HG02981 (cell line): Measurements from ENCODE around the gene SMARCA2.

Experiments
- ATAC-seq: cut with Tn5 transposase; IDR thresholded peaks from one replicate; pipeline ENCODE4 v1.9.1; 2021; ENCODE audit warnings: mild to moderate bottlenecking, moderate library complexity; ENCODE audit not compliant: unreplicated experiment

Gene SMARCA2

GRCh38 chr9:2236850-2237249, 221.7 kb downstream of the SMARCA2 start:
- ATAC-seq: no peak

GRCh38 chr9:2241461-2241835, 226.3 kb downstream of the SMARCA2 start:
- peak; percentile 7 for ATAC-seq

GRCh38 chr9:2241836-2242741, 226.9 kb downstream of the SMARCA2 start:
- ATAC-seq: peak; percentile 79

DNA sequence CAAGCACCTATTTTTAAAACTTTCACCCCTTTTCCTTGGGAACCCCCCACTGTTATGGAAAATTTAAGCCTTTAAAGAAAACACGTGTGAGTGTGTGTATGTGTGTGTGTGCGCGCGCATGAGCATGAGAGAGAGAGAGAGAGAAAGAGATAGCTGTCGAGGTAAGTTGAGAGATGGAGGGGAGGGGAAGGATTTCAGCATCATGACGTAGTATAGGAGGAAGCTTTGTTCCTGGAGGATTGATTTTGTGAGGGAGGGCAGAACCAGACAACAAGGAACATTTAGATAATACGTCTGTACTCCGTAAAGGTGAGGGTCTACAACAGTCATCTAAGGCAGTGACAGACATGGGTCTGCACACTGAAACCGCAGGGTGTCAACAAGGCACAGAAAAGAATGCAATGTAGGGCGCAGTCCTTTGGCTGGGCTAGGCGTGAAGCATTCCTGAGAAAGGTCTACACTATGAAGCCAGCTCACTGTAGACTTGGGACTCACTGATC, 227.7 kb downstream of the SMARCA2 start:
- ATAC-seq: no peak
